Measurements from ENCODE around the gene VIM.

GRCh38 chr10:17227367-17228090 lies 512 bp upstream of the VIM start:
- TF ChIP-seq CTCF (IDR thresholded peaks at IDR 0.05) (peak; percentile 43 to 65 (median 54)), POLR2A (IDR thresholded peaks at IDR 0.05) (no peak)

Data from adrenal gland (tissue), 5 donors.